AG04450 (cell line): ENCODE measurements around the gene TMEM167B. TPM values are rescaled to one million over a fixed set of nuclear protein-coding genes. Genes with fewer than 3 reads are reported as not detected.

ENCODE experiments used
- CTCF ChIA-PET: fragments of 300-600, 350-600 bp; formaldehyde crosslinking; extraction: SDS; loops from one replicate; lab custom pipeline; 2022; ENCODE audit warnings: antibody characterized with exemption, inconsistent platforms; lab: Charles Lee
- POLR2A ChIA-PET: fragments of 350-600 bp; formaldehyde crosslinking; extraction: SDS; loops from one replicate; lab custom pipeline; 2021; ENCODE audit warnings: antibody characterized with exemption, inconsistent platforms; lab: Yijun Ruan, JAX
- DNase-seq: peaks from one replicate; pipeline ENCODE4 v3.0.0-alpha.2; 2011; ENCODE audit warnings: low read depth, low spot score
- H3K27ac ChIP-seq: one replicate; pipeline ENCODE4 v1.5.1; 2012; ENCODE audit warnings: low read depth, low read length, control low read depth
- H3K27me3 ChIP-seq: one replicate; pipeline ENCODE4 v1.6.0; 2012; ENCODE audit warnings: low read length; ENCODE audit not compliant: control insufficient read depth, insufficient read depth
- H3K4me3 ChIP-seq: 2 replicates; pipeline ENCODE4 v1.5.1; 2011; ENCODE audit warnings: mild to moderate bottlenecking, low read depth, low read length, control low read depth
- H3K9me3 ChIP-seq: 2 replicates; pipeline ENCODE4 v1.5.1; 2012; ENCODE audit warnings: low read length; ENCODE audit not compliant: control insufficient read depth, insufficient read depth
- polyA plus RNA-seq: library from polyadenylated mRNA; depleted of rRNA; stranded (reverse); fragments of >200 nt; gene quantifications from 2 replicates; pipeline ENCODE4 v1.2.3, GENCODE V29; 2011
- TF ChIP-seq, protein P1 (sequence below): IDR thresholded peaks from 2 replicates; pipeline ENCODE4 v1.5.1; 2011; ENCODE audit warnings: low read depth, low read length, control low read depth, inconsistent platforms

TMEM167B gene
- polyA plus RNA-seq, 1 experiment = 38.8 TPM

DNA sequence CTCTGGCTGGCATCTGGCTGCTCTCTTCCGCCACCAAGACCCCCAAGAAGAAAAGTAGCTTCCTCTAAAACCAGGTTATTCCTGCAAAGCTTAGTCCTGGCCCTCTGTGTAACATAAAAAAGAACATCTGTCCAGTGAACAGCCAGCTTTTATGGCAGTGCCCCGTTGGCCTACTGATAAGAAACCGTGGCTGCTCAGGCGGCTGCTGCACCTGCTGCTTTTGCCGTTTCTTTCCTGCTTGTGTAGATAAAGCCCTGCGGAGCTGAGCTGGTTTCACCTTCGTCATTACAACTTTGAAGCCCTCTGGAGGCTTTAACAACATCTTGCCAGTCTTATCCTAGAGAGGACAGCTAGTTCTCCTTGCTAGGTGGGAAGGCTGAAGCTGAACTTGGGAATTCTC lies 43.9 kb downstream of the TMEM167B start:
- no peaks in the 10 kb centered on the region for H3K9me3 ChIP-seq
- no peak for DNase-seq
- H3K4me3 ChIP-seq = no peak overlapping the region
- CTCF ChIA-PET = interaction anchor here (0.6 to 1.7 kb wide), 2 partner anchors 20 to 22 kb away, joined by 3 to 5 read pairs; a partner anchor contains a TSS
- no peaks in the 10 kb centered on the region for H3K27me3 ChIP-seq
- H3K27ac ChIP-seq = no peak overlapping the region
- POLR2A ChIA-PET = no interaction called here
- TF ChIP-seq, protein P1, sequence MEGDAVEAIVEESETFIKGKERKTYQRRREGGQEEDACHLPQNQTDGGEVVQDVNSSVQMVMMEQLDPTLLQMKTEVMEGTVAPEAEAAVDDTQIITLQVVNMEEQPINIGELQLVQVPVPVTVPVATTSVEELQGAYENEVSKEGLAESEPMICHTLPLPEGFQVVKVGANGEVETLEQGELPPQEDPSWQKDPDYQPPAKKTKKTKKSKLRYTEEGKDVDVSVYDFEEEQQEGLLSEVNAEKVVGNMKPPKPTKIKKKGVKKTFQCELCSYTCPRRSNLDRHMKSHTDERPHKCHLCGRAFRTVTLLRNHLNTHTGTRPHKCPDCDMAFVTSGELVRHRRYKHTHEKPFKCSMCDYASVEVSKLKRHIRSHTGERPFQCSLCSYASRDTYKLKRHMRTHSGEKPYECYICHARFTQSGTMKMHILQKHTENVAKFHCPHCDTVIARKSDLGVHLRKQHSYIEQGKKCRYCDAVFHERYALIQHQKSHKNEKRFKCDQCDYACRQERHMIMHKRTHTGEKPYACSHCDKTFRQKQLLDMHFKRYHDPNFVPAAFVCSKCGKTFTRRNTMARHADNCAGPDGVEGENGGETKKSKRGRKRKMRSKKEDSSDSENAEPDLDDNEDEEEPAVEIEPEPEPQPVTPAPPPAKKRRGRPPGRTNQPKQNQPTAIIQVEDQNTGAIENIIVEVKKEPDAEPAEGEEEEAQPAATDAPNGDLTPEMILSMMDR = no peak

GRCh38 chr1:109135940-109136339 lies 45.4 kb downstream of the TMEM167B start:
- Histone ChIP-seq H3K27me3 (no peaks in the 10 kb centered on the region), H3K9me3 (no peaks in the 10 kb centered on the region), H3K4me3 (no peak overlapping the region), H3K27ac (no peak overlapping the region)
- DNase-seq = no peak
- TF ChIP-seq, protein P1 = no peak
- ChIA-PET POLR2A (no interaction called here), CTCF (interaction anchor here (0.6 to 2.0 kb wide), 3 partner anchors 19 to 310 kb away, joined by 3 to 7 read pairs (median 4); a partner anchor contains a TSS)

DNA sequence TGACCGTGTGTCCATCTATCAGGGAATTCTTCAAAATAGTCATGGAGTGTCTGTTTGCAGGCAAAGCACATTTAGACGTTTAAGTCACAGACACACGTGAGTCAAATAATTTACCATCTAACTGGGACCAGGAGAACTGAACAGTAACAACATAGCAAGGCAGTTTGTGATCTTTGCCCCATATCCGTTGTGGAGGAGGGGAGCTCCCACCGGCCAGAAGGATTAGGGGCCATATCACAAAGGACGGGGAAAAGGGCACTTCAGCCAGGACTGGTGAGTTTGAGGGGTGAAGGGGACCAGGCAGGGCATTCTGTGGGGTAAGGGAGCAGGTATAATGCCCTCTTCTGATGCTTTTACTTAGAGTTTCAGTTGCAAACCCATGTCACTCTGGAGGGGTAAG lies 46.2 kb downstream of the TMEM167B start:
- TF ChIP-seq, protein P1 = no peak
- CTCF ChIA-PET = interaction anchor here (2.0 kb wide), 1 partner anchor 24 kb away, joined by 4 read pairs; a partner anchor contains a TSS
- POLR2A ChIA-PET = no interaction called here

GRCh38 chr1:109137958-109138357 lies 47.4 kb downstream of the TMEM167B start:
- Histone ChIP-seq H3K9me3 (no peaks in the 10 kb centered on the region), H3K27me3 (no peaks in the 10 kb centered on the region), H3K4me3 (no peak overlapping the region), H3K27ac (no peak overlapping the region)
- TF ChIP-seq, protein P1 = no peak
- CTCF ChIA-PET = no interaction called here
- POLR2A ChIA-PET = no interaction called here
- DNase-seq = no peak

More for the DNA sequence above, 46.2 kb downstream of the TMEM167B start:
- no peak overlapping the region for H3K4me3 ChIP-seq
- H3K27ac ChIP-seq = no peak overlapping the region
- no peaks in the 10 kb centered on the region for H3K27me3 ChIP-seq
- no peak for DNase-seq
- no peaks in the 10 kb centered on the region for H3K9me3 ChIP-seq

DNA sequence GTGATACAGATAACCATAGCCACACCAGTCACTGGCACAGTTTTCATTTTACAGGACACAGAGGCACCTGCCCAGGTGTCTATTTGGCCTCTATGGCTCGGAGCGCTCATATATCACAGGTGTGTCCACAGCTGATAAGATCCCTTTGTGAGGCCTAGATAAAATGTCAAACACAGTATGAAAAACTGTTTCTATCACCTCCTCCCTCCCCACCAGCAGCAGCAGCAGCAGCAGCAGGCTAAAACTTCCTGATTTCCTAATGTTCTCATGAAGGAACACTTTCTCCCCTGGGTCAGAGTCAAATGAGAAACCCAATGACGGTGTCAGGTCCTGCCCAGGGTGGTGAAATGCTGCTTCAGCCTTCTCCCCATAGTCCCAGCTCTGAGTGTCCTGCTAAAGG lies 47.8 kb downstream of the TMEM167B start:
- TF ChIP-seq, protein P1 = no peak
- no peaks in the 10 kb centered on the region for H3K27me3 ChIP-seq
- POLR2A ChIA-PET = no interaction called here
- H3K27ac ChIP-seq = no peak overlapping the region
- no peak for DNase-seq
- CTCF ChIA-PET = no interaction called here
- no peak overlapping the region for H3K4me3 ChIP-seq
- no peaks in the 10 kb centered on the region for H3K9me3 ChIP-seq
